ENCODE measurements around the gene NTSR1. TPM values are rescaled to one million over a fixed set of nuclear protein-coding genes. Genes with fewer than 3 reads are reported as not detected.

Gene NTSR1
- total and polyA plus RNA-seq, 7 experiments from 2014 or later = 0.11 to 0.78 (median 0.14) TPM; not detected in 3

DNA sequence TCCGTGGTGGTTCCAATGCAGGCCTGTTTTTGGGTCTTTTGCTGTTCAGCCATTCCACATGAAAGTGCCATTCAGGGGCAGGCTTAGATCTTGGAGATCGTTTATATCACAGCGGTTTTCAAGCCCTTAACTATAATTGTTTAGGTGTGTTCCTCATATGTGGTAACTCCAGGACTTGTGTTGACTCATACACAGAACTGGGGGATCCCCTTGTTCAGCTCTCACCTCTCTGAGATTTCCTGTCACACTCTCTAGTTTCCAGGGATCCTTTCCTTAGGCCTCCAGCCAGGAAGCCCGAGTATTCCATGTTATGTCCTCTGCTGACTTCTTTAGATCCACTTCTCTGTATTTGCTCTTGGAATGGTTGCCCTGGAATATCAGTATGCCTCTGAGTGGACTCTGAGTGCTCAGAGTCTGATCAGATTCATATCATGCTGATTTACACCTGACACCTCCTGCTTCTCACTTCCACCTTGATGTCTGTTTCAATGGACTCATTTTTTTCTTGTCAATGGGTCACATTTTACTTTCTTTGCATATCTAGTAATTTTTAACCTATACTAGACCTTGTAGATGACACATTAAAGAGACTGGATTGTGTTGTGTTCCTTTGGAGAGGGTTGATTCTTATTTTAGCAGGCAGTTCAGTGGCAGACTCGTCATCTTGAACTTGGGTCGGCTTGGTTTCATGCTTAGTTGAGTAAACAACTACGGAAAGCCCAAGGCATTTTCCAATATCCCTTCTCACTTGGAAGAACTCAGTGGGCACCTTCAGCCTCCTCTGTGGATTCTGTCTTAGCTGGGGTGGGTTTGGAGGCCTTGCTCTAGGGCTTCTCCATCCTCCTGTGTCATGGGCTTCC, 13.1 kb downstream of the NTSR1 start:
- peaks cover 0 to 3% (median 0%) of the 10 kb centered on the region in 3 experiments for H3K9me3 ChIP-seq (ENCODE audit: control insufficient read depth in 2 of 3, low read length in 3 of 3)
- POLR2A ChIA-PET = no interaction called here
- H3K27me3 ChIP-seq (ENCODE audit: control insufficient read depth in 2 of 2, insufficient read depth in 2 of 2, low read length in 2 of 2) = no peaks in the 10 kb centered on the region
- peaks cover 3 to 14% (median 7%) of the 10 kb centered on the region in 7 donors for H3K4me1 Mint-ChIP-seq
- no peak overlapping the region for H3K27ac ChIP-seq (ENCODE audit: low read depth, low read length)
- ATAC-seq (no peak), DNase-seq (no peak)
- H3K36me3 ChIP-seq (ENCODE audit: control insufficient read depth in 2 of 3, insufficient read depth in 3 of 3, low read length in 3 of 3) = no peaks in the 10 kb centered on the region
- intact Hi-C loops (cut with micrococcal nuclease) = no loop called here
- H3K36me3 Mint-ChIP-seq = peaks cover 4 to 13% (median 13%) of the 10 kb centered on the region in 5 donors
- CTCF ChIA-PET = no interaction called here
- no peak overlapping the region for H3K4me3 Mint-ChIP-seq
- peaks cover 0 to 54% (median 0%) of the 10 kb centered on the region in 5 donors for H3K27me3 Mint-ChIP-seq
- no peak overlapping the region for H3K27ac Mint-ChIP-seq
- H3K4me1 ChIP-seq (ENCODE audit: control insufficient read depth in 2 of 2, insufficient read depth in 2 of 2, low read length in 2 of 2) = peaks cover 3 to 7% of the 10 kb centered on the region in 2 donors
- no peak overlapping the region for H3K4me3 ChIP-seq (ENCODE audit: low read length)
- peaks cover 7 to 38% (median 18%) of the 10 kb centered on the region in 11 donors for H3K9me3 Mint-ChIP-seq

GRCh38 chr20:62722627-62723026, 14.0 kb downstream of the NTSR1 start:
- intact Hi-C loops (cut with micrococcal nuclease) = no loop called here
- Mint-ChIP-seq H3K4me3 (no peak overlapping the region), H3K27me3 (peaks cover 0 to 52% (median 0%) of the 10 kb centered on the region in 5 donors), H3K9me3 (peaks cover 7 to 38% (median 18%) of the 10 kb centered on the region in 11 donors), H3K36me3 (peaks cover 4 to 13% (median 13%) of the 10 kb centered on the region in 5 donors), H3K4me1 (peaks cover 0 to 8% (median 2%) of the 10 kb centered on the region in 7 donors), H3K27ac (no peak overlapping the region)
- no peak overlapping the region for H3K27ac ChIP-seq (ENCODE audit: low read depth, low read length)
- no peak for DNase-seq
- ChIA-PET POLR2A (interaction anchor here (1.8 kb wide), 1 partner anchor 72 kb away, joined by 8 read pairs; no protein-coding TSS in a partner anchor), CTCF (interaction anchor here (1.5 kb wide), 1 partner anchor 17 kb away, joined by 4 read pairs; no protein-coding TSS in a partner anchor)
- ATAC-seq = no peak
- peaks cover 0 to 3% (median 0%) of the 10 kb centered on the region in 3 experiments for H3K9me3 ChIP-seq (ENCODE audit: control insufficient read depth in 2 of 3, low read length in 3 of 3)
- no peaks in the 10 kb centered on the region for H3K4me1 ChIP-seq (ENCODE audit: control insufficient read depth in 2 of 2, insufficient read depth in 2 of 2, low read length in 2 of 2)
- H3K4me3 ChIP-seq (ENCODE audit: low read length) = no peak overlapping the region
- H3K27me3 ChIP-seq (ENCODE audit: control insufficient read depth in 2 of 2, insufficient read depth in 2 of 2, low read length in 2 of 2) = no peaks in the 10 kb centered on the region
- no peaks in the 10 kb centered on the region for H3K36me3 ChIP-seq (ENCODE audit: control insufficient read depth in 2 of 3, insufficient read depth in 3 of 3, low read length in 3 of 3)

DNA sequence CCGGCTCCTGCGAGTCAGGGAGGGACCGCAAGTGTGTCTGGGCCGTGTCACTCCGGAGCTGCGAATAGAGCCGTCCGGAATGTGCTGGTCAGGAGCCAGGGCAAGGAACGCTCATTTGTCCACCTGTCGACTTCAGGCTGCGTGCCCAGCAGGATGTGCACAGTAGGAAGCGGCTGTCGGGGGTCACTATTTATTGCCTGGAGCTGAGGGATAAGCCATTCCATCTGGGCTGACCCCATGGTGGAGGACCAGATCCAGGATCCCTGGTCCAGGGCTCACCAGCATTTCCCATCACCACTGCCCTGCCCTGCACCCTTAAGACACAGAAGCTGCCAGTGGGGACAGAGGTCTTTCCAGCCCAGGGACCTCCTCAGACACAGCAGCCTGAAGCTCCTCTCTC, 14.7 kb downstream of the NTSR1 start:
- no peak overlapping the region for H3K4me3 Mint-ChIP-seq
- ChIA-PET CTCF (interaction anchor here (1.5 kb wide), 1 partner anchor 16 kb away, joined by 4 read pairs; no protein-coding TSS in a partner anchor), POLR2A (interaction anchor here (0.8 to 1.8 kb wide), 2 partner anchors 16 to 71 kb away, joined by 3 to 8 read pairs; no protein-coding TSS in a partner anchor)
- Histone ChIP-seq H3K27me3 (ENCODE audit: control insufficient read depth in 2 of 2, insufficient read depth in 2 of 2, low read length in 2 of 2) (no peaks in the 10 kb centered on the region), H3K36me3 (ENCODE audit: control insufficient read depth in 2 of 3, insufficient read depth in 3 of 3, low read length in 3 of 3) (no peaks in the 10 kb centered on the region), H3K27ac (ENCODE audit: low read depth, low read length) (no peak overlapping the region), H3K4me3 (ENCODE audit: low read length) (no peak overlapping the region), H3K4me1 (ENCODE audit: control insufficient read depth in 2 of 2, insufficient read depth in 2 of 2, low read length in 2 of 2) (no peaks in the 10 kb centered on the region), H3K9me3 (ENCODE audit: control insufficient read depth in 2 of 3, low read length in 3 of 3) (peaks cover 0 to 3% (median 0%) of the 10 kb centered on the region in 3 experiments)
- DNase-seq = no peak
- ATAC-seq = no peak
- H3K9me3 Mint-ChIP-seq = peaks cover 7 to 38% (median 18%) of the 10 kb centered on the region in 11 donors
- peaks cover 0 to 13% (median 4%) of the 10 kb centered on the region in 7 donors for H3K4me1 Mint-ChIP-seq
- intact Hi-C loops (cut with micrococcal nuclease) = no loop called here
- H3K36me3 Mint-ChIP-seq = peaks cover 4 to 13% (median 13%) of the 10 kb centered on the region in 5 donors
- peak overlapping the region in 1 of 9 donors; percentile 33 for H3K27ac Mint-ChIP-seq
- H3K27me3 Mint-ChIP-seq = peaks cover 0 to 50% (median 0%) of the 10 kb centered on the region in 5 donors

GRCh38 chr20:62723768-62724450, 15.3 kb downstream of the NTSR1 start:
- Mint-ChIP-seq H3K4me3 (no peak overlapping the region), H3K4me1 (peaks cover 0 to 17% (median 7%) of the 10 kb centered on the region in 7 donors), H3K27me3 (peaks cover 0 to 48% (median 0%) of the 10 kb centered on the region in 5 donors), H3K36me3 (peaks cover 4 to 14% (median 13%) of the 10 kb centered on the region in 5 donors), H3K9me3 (peaks cover 7 to 38% (median 18%) of the 10 kb centered on the region in 11 donors), H3K27ac (no peak overlapping the region)
- Histone ChIP-seq H3K27me3 (ENCODE audit: control insufficient read depth in 2 of 2, insufficient read depth in 2 of 2, low read length in 2 of 2) (no peaks in the 10 kb centered on the region), H3K27ac (ENCODE audit: low read depth, low read length) (no peak overlapping the region), H3K9me3 (ENCODE audit: control insufficient read depth in 2 of 3, low read length in 3 of 3) (peaks cover 0 to 3% (median 0%) of the 10 kb centered on the region in 3 experiments), H3K4me3 (ENCODE audit: low read length) (no peak overlapping the region), H3K4me1 (ENCODE audit: control insufficient read depth in 2 of 2, insufficient read depth in 2 of 2, low read length in 2 of 2) (peaks cover 5 to 6% of the 10 kb centered on the region in 2 donors), H3K36me3 (ENCODE audit: control insufficient read depth in 2 of 3, insufficient read depth in 3 of 3, low read length in 3 of 3) (no peaks in the 10 kb centered on the region)
- ATAC-seq (no peak), DNase-seq (no peak)
- ChIA-PET CTCF (interaction anchor here (1.5 kb wide), 1 partner anchor 16 kb away, joined by 4 read pairs; no protein-coding TSS in a partner anchor), POLR2A (interaction anchor here (0.8 to 1.8 kb wide), 2 partner anchors 16 to 71 kb away, joined by 3 to 8 read pairs; no protein-coding TSS in a partner anchor)
- intact Hi-C loops (cut with micrococcal nuclease) = no loop called here

GRCh38 chr20:62724692-62725595, 16.3 kb downstream of the NTSR1 start:
- Mint-ChIP-seq H3K27me3 (peaks cover 0 to 44% (median 0%) of the 10 kb centered on the region in 5 donors), H3K9me3 (peaks cover 7 to 28% (median 14%) of the 10 kb centered on the region in 11 donors), H3K27ac (no peak overlapping the region), H3K4me3 (no peak overlapping the region), H3K36me3 (peaks cover 4 to 12% (median 9%) of the 10 kb centered on the region in 5 donors), H3K4me1 (peaks cover 0 to 22% (median 7%) of the 10 kb centered on the region in 7 donors)
- CTCF ChIA-PET = no interaction called here
- ATAC-seq (no peak), DNase-seq (no peak)
- intact Hi-C loops (cut with micrococcal nuclease) = no loop called here
- H3K4me1 ChIP-seq (ENCODE audit: control insufficient read depth in 2 of 2, insufficient read depth in 2 of 2, low read length in 2 of 2) = peaks cover 7 to 8% of the 10 kb centered on the region in 2 donors
- no peak overlapping the region for H3K4me3 ChIP-seq (ENCODE audit: low read length)
- no peaks in the 10 kb centered on the region for H3K36me3 ChIP-seq (ENCODE audit: control insufficient read depth in 2 of 3, insufficient read depth in 3 of 3, low read length in 3 of 3)
- H3K9me3 ChIP-seq (ENCODE audit: control insufficient read depth in 2 of 3, low read length in 3 of 3) = peaks cover 0 to 3% (median 0%) of the 10 kb centered on the region in 3 experiments
- no peak overlapping the region for H3K27ac ChIP-seq (ENCODE audit: low read depth, low read length)
- H3K27me3 ChIP-seq (ENCODE audit: control insufficient read depth in 2 of 2, insufficient read depth in 2 of 2, low read length in 2 of 2) = no peaks in the 10 kb centered on the region
- POLR2A ChIA-PET = interaction anchor here (1.8 kb wide), 1 partner anchor 70 kb away, joined by 8 read pairs; no protein-coding TSS in a partner anchor

All from naive thymus-derived CD4-positive, alpha-beta T cell (primary cell).